Activated CD4-positive, alpha-beta T cell treated with anti-CD3 and anti-CD28 coated beads for 48 hours (primary cell): Measurements from ENCODE around the gene CORO2A.

Source experiments
- DNase-seq: peaks from one replicate; pipeline ENCODE4 v3.0.0-alpha.2; 2020

The CORO2A gene, protein sequence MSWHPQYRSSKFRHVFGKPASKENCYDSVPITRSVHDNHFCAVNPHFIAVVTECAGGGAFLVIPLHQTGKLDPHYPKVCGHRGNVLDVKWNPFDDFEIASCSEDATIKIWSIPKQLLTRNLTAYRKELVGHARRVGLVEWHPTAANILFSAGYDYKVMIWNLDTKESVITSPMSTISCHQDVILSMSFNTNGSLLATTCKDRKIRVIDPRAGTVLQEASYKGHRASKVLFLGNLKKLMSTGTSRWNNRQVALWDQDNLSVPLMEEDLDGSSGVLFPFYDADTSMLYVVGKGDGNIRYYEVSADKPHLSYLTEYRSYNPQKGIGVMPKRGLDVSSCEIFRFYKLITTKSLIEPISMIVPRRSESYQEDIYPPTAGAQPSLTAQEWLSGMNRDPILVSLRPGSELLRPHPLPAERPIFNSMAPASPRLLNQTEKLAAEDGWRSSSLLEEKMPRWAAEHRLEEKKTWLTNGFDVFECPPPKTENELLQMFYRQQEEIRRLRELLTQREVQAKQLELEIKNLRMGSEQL

DNA sequence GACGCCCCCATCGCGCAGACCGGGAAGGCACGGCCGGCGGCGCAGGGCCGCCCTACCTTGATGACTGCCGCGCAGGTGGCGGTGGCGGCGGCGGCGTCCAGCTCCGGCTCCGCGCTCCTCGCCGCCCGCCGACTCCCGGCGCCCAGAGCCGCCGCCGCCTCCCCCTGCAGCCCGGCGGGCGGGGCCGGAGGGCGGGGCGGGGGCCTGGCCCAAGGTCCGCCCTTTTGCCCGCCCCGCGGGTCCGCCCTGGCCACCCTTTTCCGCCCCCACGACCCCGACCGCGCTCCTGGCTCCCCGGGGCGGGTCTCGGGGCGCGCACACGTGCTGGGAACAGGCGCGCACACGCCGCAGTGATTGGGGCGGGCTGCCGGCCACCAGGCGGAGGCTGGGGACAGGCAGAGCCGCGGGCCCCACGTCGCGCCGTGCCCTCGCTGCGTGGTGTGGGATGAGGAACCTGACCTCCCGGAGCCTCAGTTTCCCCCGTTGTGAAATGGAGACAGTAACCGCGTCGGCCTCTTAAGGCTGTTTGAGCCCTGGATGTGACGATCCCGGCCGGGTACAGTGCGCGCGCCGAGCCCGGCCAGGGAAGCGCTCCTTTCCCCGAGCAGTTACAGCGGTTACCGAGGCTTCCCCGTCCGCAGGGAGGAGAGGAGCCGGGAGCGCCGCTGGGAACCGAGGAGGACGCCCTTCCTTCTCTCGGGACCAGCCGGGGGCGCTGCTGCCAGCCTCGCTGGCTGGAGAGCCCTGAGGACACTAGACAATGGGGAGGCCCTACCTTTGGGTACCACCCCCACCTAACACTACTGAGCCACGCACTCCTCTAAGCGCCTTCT is at the start of gene CORO2A:
Gene CORO2A (minus strand): TSS at position 135 of the 833 bp plus-strand sequence. CDS start 34,977 bp downstream, outside the sequence.
- DNase-seq: peak; percentile 77

DNA sequence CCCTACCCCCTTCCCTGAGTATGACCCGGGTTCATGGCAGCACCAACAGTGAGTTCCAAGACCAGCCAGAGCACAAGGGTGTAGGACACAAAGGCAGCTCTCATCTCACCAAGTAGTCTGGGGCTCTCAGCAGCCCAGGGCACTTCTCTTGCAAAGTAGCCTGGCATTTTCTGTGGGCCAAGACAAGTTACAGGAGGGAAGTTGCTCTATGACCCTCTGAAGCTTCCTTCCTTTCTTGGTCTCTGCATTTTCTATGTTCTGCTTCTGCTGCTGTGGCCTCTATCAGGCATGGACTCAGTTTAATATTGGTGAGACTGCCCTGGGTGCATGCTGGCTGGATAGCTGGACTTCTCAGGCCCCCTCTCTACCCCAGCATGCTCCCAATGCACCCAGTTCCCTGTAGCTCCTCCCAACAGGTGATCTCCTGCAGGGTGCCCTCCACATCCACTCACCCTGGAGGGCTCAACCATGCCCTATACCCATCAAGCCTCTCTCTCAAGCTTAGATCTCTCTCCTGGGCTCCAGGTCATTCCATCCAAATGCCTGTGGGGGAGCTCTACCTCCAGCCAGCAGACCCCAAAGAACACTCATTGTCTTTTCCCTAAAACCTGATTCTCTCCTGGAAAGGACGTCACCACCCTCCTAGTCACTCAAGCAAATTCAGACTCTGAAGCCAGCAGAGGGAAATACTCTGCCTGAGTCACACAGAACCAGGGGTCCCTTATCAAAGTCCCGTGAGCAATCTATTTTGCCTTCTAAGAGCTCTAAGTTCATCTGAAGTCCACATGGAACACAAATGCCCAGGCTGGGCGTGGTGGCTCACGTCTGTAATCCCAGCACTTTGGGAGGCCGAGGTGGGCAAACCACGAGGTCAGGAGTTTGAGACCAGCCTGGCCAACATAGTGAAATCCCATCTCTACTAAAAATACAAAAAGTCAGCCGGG is 49.2 kb upstream of the CORO2A start:
- no peak for DNase-seq

DNA sequence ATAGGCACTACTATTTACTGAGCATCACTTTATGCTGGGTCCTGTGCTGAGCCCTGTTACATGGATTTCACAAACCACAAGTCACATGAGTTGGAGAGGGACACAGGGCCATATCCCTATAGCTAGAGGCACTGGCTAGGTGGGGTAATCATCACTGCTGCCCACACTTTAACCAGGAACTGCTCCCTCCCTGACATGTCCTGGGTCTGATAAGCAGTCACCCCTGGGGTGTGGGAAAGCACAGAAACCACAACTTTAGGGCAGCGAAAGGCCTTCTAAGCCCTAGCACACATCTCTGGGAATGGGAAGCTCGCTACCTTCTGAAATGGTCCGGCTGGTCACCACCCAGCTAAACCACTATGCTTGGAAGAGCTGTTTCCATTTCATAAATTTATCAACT is 48.0 kb upstream of the CORO2A start:
- no peak for DNase-seq

DNA sequence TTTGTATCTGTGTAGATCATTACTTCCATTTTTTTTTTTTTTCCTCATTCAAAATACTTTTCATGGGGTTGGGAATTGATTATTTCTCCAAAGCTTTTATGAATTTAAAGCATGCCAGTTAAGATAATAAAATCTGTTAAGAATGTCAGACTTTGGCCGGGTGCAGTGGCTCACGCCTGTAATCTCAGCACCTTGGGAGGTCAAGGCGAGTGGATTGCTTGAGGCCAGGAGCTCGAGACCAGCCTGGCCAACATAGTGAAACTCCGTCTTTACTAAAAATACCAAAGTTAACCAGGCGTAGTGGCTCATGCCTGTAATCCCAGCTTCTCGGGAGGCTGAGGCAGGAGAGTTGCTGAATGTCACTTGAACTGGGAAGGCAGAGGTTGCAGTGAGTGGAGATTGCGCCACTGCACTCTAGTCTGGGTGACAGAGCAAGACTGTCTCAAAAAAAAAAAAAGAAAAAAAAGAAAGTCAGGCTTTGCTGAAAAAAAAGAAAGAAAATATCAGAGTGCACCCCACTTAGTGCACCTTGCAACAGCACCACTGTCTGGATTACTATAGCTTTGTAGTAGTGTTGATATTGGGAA is 44.6 kb upstream of the CORO2A start:
- DNase-seq: no peak

DNA sequence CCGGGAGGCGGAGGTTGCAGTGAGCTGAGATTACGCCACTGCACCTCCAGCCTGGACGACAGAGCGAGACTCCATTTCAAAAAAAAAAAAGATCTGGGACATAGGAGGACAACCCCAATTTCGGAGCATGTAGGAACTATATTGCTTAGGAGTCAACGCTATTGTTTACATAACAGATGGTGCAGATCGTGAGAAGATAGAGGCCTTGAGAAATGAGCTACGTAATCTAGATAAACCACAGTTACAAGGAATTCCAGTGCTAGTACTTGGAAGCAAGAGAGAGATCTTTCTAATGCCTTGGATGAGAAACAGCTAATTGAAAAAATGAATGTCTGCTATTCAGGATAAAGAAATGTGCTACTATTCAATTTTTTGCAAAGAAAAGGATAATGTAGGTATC is 42.7 kb upstream of the CORO2A start:
- DNase-seq: no peak

DNA sequence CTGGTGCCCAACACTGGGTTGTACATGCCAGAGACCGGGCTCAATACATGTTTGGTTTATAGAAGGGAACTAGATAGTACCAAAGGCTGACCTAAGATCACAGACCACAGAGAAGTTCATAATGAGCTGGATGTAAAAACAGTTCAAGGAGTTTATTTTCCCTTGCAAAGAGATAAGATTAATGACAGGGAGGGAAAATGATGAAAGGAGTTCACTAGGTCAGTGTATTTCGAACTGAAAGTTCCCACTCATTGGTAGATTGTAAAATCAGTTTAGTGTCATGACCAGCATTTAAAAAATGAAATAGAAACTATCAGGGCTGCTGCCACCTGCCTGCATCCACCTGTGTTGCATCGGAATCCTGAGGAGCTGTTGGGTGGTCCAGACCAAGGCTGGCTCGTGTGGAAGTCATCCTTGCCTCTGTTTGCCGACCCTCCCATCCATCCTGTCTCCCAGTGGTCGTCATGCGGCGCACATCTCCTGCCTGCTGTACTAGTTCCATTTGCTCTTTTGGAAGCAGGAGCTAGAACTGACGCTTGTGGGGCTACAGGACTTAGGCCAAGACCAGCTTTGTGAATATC is 41.9 kb upstream of the CORO2A start:
- no peak for DNase-seq

DNA sequence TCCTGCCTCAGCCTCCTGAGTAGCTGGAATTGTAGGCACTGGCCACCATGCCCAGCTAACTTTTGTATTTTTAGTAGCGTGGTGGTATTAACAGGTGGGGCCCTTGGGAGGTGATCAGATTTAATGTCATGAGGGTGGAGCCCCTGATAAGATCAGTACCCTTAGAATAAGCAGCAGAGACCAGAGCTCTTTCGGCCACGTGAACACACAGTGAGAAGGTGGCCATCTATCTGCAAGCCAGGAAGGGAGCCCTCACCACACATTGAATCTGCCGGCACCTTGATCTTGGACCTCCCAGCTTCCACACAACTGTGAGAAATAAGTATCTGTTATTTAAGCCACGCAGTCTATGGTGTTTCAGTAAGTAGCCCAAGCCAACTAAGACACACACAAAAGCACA is 40.5 kb upstream of the CORO2A start:
- DNase-seq: no peak

DNA sequence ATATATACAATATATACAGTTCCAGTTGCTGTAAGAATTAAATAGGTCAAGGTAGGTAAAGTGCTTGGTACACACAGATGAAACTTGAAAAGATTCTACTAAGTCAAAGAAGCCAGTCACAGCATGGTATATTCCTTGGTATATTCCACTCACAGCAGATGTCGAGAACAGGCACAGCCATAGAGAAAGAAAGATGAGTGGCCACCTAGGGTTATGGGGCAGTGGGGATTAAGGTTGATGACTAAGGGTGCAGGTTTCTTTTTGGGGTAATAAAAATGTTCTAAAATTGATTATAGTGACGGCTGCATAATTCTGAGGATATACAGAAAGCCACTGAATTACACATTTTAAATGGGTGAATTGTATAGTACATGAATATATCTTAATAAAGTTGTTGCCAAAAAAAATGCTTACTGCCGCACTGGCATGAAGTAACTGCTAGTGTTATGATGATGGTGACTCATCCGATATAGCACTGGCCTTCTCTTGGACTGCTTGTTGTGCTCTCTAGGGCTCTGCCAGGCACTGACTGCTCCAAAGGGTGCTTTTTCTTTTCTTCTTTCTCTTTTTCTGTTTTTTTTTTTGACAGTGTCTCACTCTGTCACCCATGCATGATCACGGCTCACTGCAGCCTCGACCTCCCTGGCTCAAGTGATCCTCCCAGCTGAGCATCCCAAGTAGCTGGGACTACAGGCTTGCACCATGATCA is 39.5 kb upstream of the CORO2A start:
- no peak for DNase-seq

DNA sequence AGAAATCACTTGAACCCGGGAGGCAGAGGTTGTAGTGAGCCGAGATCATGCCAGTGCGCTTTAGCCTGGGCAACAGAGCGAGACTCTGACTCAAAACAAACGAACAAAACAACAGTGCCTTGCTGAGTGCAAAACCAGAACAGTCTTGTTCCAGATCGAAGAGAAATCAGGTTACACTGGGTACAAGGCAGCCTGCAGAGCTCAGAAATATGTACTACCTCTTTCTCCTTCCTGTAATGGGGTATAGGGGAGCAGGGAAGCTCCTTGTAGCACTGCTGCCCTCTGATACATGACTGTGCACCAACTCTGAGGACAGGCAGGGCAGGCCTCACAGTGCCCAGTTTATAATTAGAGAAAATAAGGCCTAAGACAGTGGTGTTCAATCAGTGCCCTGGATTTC is 38.4 kb upstream of the CORO2A start:
- DNase-seq: no peak

DNA sequence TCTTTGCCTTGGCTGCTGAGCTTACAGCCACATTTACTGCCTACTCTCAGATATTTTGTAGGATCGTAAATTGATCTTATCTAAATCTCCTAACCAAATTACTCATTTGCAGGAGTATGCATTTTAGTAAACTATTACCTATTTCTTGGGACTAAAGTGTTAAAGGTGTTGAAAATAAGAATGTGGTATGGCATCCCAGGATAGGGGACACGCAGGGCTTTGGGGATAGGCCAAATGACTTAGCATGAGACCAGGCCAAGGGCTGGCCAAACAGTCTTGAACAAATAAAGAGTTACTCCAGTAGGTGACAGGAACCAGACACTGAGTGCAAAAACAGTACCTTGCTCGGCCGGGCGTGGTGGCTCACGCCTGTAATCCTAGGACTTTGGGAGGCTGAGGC is 37.9 kb upstream of the CORO2A start:
- DNase-seq: no peak

DNA sequence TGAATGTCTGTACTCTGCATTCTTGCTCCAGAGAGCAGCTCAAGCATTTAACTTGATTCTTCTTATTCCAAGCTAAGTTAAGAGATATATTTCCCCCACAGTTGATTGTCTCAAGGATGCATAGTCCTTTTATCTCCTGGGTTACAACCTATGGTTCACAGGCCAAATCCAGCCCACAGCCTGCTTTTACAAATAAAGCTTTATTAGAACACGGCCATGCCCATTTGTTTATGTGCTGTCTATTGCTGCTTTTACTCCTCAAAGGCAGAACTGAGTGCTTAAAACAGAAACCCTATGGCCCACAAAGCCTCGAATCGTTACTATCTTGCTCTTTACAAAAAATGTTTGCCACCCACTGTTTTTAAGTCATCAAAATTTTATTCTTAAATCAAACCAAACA is 37.2 kb upstream of the CORO2A start:
- DNase-seq: no peak

DNA sequence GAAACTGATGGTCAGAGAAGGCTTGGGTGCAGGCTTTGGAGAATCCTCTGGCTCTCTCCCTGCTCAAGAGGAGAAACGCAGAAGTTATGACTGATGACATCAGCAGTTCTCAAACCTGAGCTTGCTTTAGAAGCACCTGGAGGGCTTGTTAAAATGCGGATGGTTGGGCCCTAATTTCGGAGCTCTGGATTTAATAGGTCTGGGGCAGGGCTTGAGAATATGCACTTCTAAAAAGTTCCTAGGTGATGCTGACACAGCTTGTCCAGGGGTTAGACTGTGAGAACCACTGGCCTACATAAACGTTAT is 36.6 kb upstream of the CORO2A start:
- no peak for DNase-seq

DNA sequence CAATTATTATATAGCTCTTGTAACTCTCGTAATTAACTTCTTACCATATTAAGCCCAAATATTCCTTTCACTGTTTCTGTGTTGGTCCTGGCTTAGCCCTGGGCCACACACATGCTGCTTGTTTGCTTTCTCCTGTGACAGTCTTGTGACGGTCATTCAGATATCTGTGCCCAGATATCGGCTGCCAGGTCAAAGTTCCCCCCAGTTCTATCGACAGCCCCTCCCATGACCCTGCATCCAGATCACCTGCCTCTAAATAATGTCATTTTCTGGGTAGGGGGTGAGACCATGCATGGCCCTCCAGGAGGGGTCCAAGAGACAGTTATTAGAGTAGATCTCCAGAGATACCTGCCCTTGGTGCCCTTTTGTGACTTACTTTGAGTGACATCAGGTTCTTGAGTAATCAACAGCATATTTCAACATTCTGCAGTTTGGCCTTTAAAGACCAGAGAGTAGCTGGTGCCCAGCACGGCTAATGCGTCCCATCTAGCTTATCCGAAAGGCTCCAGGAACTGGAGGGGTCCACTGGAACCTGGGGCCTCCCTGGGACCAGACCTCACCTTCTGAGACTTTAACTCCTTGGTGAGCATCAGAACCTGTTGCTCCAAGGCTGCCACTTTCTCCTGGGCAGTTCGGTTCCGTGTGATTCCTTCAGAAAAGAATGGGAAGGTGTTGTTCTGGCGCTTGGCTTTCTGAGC is 36.1 kb upstream of the CORO2A start:
- no peak for DNase-seq

DNA sequence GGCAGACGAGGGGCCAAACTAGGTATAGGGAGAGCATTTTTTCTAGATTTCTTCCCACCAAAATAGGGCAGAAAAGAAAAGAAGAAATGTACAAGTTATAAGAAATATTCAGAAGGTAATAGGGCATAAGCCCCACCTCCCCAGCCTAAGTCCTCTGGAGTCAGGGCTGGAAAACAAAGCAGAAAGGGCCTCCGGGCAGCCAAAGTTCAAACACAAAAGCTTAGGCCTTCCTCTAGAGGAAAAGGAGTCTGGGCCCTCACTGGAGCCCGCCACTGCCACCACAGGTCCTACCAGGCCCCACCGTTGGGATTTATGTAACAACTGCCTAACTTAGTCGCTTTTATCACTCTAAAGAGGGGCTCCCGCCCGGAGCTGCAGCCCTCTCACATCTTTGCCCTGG is 35.4 kb upstream of the CORO2A start:
- no peak for DNase-seq

DNA sequence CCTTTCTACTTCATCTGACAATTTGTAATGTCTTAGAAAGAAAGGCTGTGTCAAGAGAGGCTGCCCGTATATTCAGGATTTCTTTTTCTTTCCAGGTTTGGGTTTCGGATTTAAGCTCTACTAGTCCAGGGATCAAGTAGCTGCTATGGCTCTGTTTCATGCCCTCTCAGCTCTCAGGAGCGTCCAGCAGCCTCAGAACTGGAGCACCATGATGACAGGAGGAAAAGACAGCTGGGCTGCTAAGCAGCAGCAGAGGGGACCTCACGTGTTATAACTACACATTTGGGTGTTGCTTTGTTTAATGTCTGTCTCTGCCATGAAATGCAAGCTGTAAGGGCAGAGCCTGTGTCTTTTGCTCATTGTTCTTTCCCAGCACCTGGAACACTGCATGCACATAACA is 34.5 kb upstream of the CORO2A start:
- no peak for DNase-seq

DNA sequence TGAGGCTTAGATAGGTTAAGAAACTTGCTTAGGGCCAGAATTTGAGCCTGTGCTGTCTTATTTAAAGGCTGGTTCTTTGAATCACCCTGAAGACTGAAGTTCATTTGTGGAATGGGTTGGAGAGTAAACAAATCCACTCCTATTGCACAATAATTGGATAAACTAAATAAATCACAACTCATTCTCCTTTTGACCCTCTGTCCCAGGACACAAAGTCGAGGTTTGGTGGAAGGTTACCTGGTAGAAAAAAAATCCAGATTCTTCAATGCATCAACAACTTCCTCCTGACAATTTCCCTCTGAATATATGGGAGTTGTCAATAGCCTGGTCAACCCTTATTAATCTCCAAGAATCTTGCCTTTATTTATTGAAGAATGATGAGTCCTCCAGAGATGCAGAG is 34.1 kb upstream of the CORO2A start:
- DNase-seq: no peak

DNA sequence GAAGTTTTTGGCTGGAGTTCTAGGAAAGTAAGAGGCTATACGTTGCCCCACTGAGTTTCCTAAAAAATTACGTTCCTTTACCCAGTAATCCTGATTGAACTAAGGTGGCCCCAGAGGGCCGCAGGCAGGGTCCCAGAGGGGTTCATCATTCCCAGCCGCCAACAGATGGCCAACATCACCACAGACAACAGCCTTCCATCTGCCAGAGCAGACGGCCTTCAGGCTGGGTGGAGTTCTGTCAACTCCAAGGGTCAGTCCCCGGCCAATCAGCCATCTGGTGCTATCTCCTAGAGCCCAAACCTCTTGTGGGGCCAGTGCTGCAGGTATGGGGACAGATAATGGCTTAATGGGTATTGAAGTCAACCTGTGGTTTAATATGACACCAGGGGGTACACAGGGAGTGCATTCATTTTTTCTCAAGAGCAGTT is 32.6 kb upstream of the CORO2A start:
- DNase-seq: no peak

DNA sequence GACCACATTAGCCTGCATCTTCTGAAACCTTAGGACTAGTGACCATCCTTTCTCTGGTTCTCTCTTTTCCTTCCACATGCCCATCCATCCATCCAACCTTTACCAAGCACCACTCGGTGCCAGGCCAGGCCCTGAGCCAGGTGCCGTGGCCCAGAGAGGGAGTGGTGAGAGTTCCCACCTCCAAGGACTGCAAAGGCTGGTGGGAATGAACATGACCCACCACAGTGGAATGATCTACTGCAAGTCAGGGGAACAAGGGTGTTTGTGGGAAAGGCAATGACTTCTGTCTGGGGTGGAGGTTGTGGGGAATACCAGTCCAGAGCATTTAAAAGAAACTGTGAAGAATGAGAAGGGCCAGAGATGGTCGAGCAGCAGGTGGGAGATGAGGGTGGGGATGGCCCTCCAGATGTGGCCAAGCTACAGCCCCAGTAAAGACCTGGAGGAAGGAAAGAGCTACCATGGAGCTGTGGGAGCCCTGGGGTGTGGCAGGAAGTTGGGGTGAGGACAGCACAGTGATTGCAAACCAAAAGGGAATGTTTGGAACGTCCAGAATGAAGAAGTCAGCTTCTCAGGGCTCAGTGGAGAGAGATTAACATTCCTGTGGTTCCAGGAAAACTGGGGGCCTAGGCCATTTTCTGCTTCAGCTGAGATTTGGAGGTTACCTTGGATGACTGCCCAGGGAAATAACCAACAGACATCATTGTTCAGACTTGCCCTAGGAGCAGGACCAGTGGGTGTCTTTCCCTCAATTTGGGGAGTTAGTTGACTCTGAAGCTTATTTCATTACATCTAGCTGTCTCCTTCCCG is 30.7 kb upstream of the CORO2A start:
- no peak for DNase-seq

DNA sequence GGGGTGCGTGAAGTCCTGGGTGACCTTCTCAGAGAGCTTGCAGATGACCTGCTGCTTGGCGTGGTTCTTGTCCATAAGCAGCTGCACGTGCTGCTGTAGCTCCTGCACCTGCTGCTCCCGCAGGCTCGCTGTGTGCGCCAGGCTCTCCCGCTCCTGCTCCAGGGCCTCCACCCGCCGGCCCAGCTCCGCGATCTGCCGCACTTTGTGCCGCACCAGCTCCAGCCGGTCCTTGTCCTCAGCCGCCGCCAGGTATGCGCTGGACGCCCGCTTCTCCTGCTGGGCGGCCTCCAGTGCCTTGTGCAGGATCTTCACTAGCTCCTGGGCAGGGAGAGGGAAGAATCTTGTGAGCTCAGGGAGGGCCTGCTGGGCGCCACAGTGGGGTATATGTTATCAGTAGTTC is 28.5 kb upstream of the CORO2A start:
- DNase-seq: no peak

DNA sequence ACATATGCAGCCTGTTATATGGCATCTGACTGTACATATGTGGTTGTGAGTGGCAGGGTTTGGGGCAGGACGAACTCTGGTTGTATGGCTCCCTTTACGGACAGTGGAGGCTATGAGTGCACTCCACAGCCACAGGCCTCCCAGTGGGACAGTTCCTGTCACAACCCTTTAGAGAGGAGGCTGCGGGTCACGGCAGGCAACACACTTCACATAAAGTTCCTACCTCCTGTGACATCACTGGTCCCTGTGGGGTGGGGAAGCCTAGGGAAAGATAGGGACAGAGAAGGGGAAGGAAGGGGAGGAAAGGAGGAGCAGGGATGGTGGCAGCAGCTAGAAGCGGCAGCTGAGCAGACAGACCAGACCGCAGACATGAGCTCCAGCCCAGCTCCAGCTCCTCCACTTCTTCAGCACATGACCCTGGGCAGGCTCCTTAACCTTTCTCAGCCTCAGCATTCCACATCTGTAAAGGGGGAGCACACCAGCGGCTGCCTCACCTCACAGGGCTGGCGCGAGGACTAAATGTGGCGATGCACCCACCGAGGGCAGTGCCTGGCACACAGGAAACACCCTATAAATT is 27.4 kb upstream of the CORO2A start:
- no peak for DNase-seq
